ENCODE results near the gene ADAM8.

DNA sequence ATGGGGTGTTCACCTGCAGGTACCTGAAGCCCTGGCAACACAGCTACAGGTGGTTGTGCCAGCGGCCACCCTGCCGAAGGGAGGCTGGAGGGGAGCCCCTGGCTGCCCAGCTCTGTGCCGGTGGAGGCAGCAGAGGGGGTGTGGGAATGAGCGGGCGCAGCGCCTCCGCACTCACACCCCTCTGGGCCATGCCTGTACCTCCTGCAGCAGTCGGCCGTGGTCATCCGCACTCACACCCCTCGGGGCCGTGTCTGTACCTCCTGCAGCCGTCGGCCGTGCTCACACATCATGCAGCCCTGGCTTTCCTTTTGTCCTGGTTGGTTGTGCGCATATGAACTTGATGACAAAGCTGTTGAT, 33.7 kb upstream of the ADAM8 start:
- TF ChIP-seq, protein P1, sequence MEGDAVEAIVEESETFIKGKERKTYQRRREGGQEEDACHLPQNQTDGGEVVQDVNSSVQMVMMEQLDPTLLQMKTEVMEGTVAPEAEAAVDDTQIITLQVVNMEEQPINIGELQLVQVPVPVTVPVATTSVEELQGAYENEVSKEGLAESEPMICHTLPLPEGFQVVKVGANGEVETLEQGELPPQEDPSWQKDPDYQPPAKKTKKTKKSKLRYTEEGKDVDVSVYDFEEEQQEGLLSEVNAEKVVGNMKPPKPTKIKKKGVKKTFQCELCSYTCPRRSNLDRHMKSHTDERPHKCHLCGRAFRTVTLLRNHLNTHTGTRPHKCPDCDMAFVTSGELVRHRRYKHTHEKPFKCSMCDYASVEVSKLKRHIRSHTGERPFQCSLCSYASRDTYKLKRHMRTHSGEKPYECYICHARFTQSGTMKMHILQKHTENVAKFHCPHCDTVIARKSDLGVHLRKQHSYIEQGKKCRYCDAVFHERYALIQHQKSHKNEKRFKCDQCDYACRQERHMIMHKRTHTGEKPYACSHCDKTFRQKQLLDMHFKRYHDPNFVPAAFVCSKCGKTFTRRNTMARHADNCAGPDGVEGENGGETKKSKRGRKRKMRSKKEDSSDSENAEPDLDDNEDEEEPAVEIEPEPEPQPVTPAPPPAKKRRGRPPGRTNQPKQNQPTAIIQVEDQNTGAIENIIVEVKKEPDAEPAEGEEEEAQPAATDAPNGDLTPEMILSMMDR (conservative IDR thresholded peaks at IDR 0.05; ENCODE audit: low read depth, low read length), result no peak
- no peak for TF ChIP-seq EZH2phosphoT487 (IDR thresholded peaks at IDR 0.05; ENCODE audit: borderline replicate concordance, low read length)
- no peak for TF ChIP-seq EZH2 (IDR thresholded peaks at IDR 0.05; ENCODE audit: low read length, unreplicated experiment)

Measured in PC-3 (cell line).